ENCODE results near the gene FNBP1.
"Not testable (repeated sequence)": the region's sequence is repeated elsewhere in the genome, so short reads cannot be mapped to it uniquely, and the experiment has no call there.

FNBP1 gene

DNA sequence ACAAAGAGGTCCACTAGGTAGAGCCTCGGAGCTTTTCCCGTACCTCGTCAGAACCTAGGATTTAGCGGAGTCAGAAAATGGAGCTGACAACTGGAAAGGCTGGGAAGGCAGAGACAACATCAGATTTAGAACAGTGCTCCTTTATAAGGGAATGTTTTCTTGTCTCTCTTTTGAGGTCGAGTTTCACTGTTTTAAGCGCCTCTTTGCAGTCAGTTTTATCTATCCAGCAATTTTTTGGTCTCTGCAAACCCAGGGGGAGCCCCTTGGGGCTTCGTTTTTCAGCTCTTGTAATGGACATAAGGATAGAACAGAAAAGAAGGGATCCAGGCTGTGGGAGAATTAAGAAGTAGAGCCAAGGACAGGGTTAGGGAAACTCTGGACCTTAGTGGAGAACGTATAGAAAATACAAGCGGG, 80.5 kb downstream of the FNBP1 start:
- H3K4me3 Mint-ChIP-seq, result peak overlapping the region; percentile 61
- H3K36me3 Mint-ChIP-seq (ENCODE audit: low read depth), result peaks cover 58% of the 10 kb centered on the region
- peak overlapping the region; percentile 86 for H3K27ac Mint-ChIP-seq
- no peaks in the 10 kb centered on the region for H3K9me3 Mint-ChIP-seq
- intact Hi-C loops (cut with micrococcal nuclease), result no loop called here
- no peaks in the 10 kb centered on the region for H3K27me3 Mint-ChIP-seq
- peaks cover 85% of the 10 kb centered on the region for H3K4me1 Mint-ChIP-seq (ENCODE audit: low read depth)

DNA sequence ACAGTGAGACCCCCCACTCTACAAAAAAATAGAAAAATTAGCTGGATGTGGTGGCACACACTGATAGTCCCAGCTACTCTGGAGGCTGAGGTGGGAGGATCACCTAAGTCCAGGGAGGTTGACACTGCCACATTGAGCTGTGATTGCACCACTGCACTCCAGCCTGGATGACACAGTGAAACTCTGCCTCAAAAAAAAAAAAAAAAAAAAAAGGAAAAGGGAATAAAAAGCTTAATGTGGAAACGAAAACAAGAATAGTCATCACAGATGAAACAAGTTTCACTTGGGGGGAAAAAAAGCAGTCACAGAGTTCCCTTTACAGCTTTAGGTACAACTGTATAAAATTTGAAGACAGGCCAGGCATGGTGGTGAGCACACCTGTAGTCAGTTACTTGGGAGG, 84.2 kb downstream of the FNBP1 start:
- H3K27ac Mint-ChIP-seq, result peak overlapping the region; percentile 69
- H3K27me3 Mint-ChIP-seq, result no peaks in the 10 kb centered on the region
- intact Hi-C loops (cut with micrococcal nuclease), result loop anchor here (5.0 kb wide), 1 partner anchor 39 kb away; no protein-coding TSS in a partner anchor

DNA sequence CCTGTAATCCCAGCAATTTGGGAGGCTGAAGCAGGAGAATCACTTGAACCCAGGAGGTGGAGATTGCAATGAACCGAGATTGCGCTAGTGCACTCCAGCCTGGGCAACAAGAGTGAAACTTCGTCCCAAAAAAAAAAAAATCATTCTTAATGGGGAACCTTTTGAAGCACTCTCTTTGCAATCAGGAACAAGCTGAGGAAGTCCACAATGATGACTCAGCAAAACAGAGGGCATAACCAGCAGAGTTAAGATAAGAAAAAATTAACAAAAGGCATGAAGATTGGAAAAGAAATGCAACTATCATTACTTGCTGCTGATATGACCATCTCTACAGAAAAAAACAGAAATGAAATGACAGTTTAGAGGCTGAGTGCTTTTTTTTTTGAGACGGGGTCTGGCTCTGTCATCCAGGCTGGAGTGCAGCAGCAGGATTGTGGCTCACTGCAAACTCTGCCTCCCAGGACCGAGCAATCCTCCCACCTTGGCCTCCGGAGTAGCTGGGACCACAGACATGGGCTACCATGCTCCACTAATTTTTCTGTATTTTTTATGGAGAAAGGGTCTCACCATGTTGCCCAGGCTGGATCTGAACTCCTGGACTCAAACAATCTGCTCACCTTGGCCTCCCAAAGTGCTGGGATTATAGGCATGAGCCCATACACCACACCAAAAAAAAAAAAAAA, 88.0 kb downstream of the FNBP1 start:
- peaks cover 42% of the 10 kb centered on the region for H3K4me1 Mint-ChIP-seq (ENCODE audit: low read depth)
- H3K36me3 Mint-ChIP-seq (ENCODE audit: low read depth), result peaks cover 64% of the 10 kb centered on the region
- H3K9me3 Mint-ChIP-seq, result no peaks in the 10 kb centered on the region
- intact Hi-C loops (cut with micrococcal nuclease), result loop anchor here (5.0 kb wide), 1 partner anchor 42 kb away; no protein-coding TSS in a partner anchor
- H3K4me3 Mint-ChIP-seq, result peak overlapping the region; percentile 40
- peak overlapping the region; percentile 83 for H3K27ac Mint-ChIP-seq
- H3K27me3 Mint-ChIP-seq, result no peaks in the 10 kb centered on the region

More for the DNA sequence above, 84.2 kb downstream of the FNBP1 start:
- Mint-ChIP-seq H3K36me3 (ENCODE audit: low read depth) (peaks cover 54% of the 10 kb centered on the region), H3K4me3 (no peak overlapping the region), H3K4me1 (ENCODE audit: low read depth) (peaks cover 67% of the 10 kb centered on the region), H3K9me3 (no peaks in the 10 kb centered on the region)

DNA sequence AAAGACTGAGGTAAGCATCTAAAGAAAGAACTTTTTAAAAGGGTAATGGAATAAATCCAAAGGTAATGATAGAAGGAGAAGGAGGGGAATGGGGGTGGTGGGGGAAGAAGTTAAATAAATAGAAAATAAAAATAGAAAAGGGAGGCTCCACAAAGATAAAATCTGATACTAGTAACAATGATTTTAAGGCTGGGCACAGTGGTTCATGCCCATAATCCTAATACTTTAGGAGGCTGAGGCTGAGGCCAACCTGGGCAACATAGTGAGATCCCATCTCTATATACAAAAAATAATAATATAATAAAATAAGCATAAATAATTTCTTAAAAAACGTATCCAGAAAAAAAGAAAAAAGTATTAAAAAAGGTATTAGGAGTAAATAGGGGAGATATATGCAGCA, 89.3 kb downstream of the FNBP1 start:
- intact Hi-C loops (cut with micrococcal nuclease), result no loop called here
- no peaks in the 10 kb centered on the region for H3K9me3 Mint-ChIP-seq
- H3K27ac Mint-ChIP-seq, result no peak overlapping the region
- no peak overlapping the region for H3K4me3 Mint-ChIP-seq
- no peaks in the 10 kb centered on the region for H3K27me3 Mint-ChIP-seq
- peaks cover 72% of the 10 kb centered on the region for H3K36me3 Mint-ChIP-seq (ENCODE audit: low read depth)
- H3K4me1 Mint-ChIP-seq (ENCODE audit: low read depth), result peaks cover 31% of the 10 kb centered on the region

DNA sequence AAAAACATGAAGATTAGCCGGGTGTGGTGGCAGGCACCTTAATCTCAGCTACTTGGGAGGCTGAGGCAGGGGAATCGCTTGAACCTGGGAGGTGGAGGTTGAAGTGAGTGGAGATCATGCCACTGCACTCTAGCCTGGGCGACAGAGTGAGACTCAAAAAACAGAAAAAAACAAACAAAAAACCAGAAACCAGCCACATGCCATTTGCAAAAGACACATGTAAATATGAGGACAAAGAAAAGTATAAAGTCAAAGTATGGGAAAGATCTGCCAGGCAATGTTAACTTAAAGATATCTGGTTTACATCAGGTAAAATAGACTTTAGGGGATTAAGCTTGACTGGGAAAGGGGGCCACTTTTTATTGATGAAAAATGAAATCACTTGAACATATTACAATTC, 90.7 kb downstream of the FNBP1 start:
- intact Hi-C loops (cut with micrococcal nuclease), result no loop called here
- peaks cover 76% of the 10 kb centered on the region for H3K36me3 Mint-ChIP-seq (ENCODE audit: low read depth)
- H3K27me3 Mint-ChIP-seq, result no peaks in the 10 kb centered on the region
- no peaks in the 10 kb centered on the region for H3K9me3 Mint-ChIP-seq
- no peak overlapping the region for H3K4me3 Mint-ChIP-seq
- peaks cover 24% of the 10 kb centered on the region for H3K4me1 Mint-ChIP-seq (ENCODE audit: low read depth)
- H3K27ac Mint-ChIP-seq, result peak overlapping the region; percentile 27

DNA sequence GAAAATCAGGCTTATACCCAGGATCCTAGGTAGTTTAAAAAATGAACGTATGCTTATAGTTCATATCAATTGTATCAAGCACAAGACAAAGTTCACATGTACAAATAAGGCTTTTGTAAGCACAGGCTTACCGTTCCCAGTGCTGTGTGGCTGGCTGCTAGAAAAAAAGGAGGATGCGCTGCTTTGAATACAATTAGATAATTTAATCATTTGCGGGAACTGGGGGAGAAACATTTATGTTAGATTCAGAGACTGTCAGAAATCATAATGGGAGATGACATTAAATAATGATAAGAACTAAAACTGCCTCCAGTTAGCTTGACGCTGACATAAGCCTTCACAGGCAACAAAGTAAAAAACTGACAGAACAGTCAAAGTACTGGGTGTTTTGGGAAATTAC, 93.2 kb downstream of the FNBP1 start:
- Mint-ChIP-seq H3K9me3 (no peaks in the 10 kb centered on the region), H3K4me1 (ENCODE audit: low read depth) (peaks cover 24% of the 10 kb centered on the region), H3K36me3 (ENCODE audit: low read depth) (peaks cover 69% of the 10 kb centered on the region), H3K4me3 (no peak overlapping the region), H3K27ac (peak overlapping the region; percentile 30), H3K27me3 (no peaks in the 10 kb centered on the region)
- intact Hi-C loops (cut with micrococcal nuclease), result loop anchor here (10.0 kb wide), 1 partner anchor 105 kb away; the partner anchor contains the start of gene GPR107

DNA sequence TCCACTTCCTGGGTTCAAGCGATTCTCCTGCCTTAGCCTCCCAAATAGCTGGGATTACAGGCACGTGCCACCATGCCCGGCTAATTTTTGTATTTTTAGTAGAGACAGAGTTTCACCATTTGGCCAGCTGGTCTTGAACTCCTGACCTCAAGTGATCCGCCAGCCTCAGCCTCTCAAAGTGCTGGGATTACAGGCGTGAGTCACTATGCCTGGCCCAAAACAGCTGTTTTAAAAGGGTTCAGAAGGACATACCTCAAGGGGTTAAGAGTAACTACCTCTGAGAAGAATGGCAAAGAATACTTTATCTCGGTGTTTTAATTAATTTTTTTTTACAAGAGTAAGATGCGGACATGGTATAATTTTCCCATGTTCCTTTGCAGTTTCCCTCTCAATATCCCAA, 94.4 kb downstream of the FNBP1 start:
- peaks cover 32% of the 10 kb centered on the region for H3K4me1 Mint-ChIP-seq (ENCODE audit: low read depth)
- H3K36me3 Mint-ChIP-seq (ENCODE audit: low read depth), result peaks cover 77% of the 10 kb centered on the region
- not testable (repeated sequence) for H3K4me3 Mint-ChIP-seq, H3K27me3 Mint-ChIP-seq, H3K27ac Mint-ChIP-seq, H3K9me3 Mint-ChIP-seq
- intact Hi-C loops (cut with micrococcal nuclease), result loop anchor here (10.0 kb wide), 1 partner anchor 106 kb away; the partner anchor contains the start of gene GPR107

DNA sequence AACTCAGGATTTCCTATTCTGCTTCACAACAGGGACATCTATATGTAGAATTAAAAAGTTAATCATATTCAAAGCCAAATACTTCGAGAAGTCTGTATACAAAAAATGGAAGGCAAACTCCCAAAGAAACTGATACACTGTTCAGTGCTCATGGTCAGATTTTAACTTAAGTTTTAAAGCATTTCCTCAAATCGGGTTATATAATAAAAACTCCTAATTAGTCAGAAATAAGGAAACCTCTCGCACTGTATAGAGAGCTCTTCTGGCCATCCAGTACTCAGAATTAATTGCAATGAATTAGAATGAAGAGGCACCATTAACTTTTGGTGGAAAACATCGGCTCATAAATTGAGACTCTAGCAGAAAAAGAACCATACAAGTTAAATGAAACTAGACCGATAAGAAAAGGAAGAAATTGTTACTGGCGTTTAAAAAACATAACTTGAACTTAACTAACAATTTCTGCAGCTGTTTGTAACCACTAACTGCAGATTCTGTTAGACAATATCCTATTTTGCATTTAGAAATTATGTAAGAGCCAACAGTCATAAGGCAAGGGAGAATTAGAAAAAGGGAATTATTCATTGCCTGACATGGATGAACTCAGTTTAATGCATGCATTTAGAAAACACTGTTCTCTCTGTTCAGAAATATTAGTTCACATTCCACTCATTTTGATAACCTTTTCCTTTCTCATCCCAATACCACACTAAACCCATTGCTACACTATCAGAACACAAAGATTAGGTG, 96.6 kb downstream of the FNBP1 start:
- Mint-ChIP-seq H3K36me3 (ENCODE audit: low read depth) (peaks cover 77% of the 10 kb centered on the region), H3K9me3 (no peaks in the 10 kb centered on the region), H3K4me1 (ENCODE audit: low read depth) (peaks cover 33% of the 10 kb centered on the region), H3K4me3 (peak overlapping the region; percentile 58), H3K27ac (peak overlapping the region; percentile 86), H3K27me3 (no peaks in the 10 kb centered on the region)
- intact Hi-C loops (cut with micrococcal nuclease), result loop anchor here (10.0 kb wide), 1 partner anchor 108 kb away; the partner anchor contains the start of gene GPR107

DNA sequence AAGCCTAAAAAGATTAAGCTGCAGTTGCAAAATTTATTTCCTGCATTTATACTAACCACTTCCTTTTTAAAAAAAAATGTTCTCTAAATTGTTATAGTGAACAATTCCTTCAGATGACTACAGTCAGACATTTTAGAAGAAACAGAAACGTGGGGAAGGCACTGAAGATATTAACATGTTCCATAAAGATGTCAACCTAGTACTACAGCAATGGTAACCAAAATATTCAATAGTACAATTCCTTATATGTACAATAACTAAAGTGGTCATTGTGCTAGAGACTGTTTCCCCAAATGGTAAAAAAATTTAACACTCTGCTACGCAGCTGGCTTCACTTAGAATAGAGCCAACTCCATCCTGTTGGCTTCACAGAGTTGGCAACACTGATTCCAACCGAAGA, 97.7 kb downstream of the FNBP1 start:
- Mint-ChIP-seq H3K36me3 (ENCODE audit: low read depth) (peaks cover 78% of the 10 kb centered on the region), H3K27me3 (no peaks in the 10 kb centered on the region), H3K4me3 (no peak overlapping the region), H3K27ac (peak overlapping the region; percentile 86), H3K9me3 (no peaks in the 10 kb centered on the region), H3K4me1 (ENCODE audit: low read depth) (peaks cover 33% of the 10 kb centered on the region)
- intact Hi-C loops (cut with micrococcal nuclease), result loop anchor here (10.0 kb wide), 1 partner anchor 109 kb away; the partner anchor contains the start of gene GPR107

DNA sequence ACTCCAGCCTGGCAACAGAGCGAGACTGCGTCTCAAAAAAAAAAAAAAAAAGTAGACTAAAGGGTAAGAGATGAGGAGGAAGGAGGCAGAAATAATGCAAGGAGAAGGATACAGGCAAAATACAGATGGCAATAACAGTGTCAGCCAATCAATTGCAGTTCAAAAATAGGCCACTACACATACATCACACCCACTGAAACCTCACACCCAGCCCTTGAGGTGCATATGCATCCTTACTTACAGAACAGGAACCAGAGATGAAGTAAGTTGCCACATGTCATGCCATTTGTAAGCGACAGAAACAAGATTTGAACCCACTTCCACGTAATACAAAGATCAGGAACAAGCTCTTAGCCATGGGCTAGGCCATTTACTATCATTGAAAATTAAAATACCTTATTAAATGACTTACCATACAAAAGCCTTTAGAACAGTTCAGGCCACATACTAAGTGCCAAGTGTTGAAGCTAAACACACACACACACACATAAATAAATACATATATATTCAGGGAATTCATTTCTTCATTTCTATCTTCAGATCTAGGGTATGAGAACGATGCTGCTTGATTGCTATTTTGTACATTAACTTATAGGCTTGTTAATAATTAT, 98.4 kb downstream of the FNBP1 start:
- peaks cover 40% of the 10 kb centered on the region for H3K4me1 Mint-ChIP-seq (ENCODE audit: low read depth)
- no peak overlapping the region for H3K4me3 Mint-ChIP-seq
- H3K27me3 Mint-ChIP-seq, result no peaks in the 10 kb centered on the region
- H3K36me3 Mint-ChIP-seq (ENCODE audit: low read depth), result peaks cover 78% of the 10 kb centered on the region
- H3K27ac Mint-ChIP-seq, result peak overlapping the region; percentile 71
- H3K9me3 Mint-ChIP-seq, result no peaks in the 10 kb centered on the region
- intact Hi-C loops (cut with micrococcal nuclease), result loop anchor here (10.0 kb wide), 1 partner anchor 110 kb away; the partner anchor contains the start of gene GPR107

DNA sequence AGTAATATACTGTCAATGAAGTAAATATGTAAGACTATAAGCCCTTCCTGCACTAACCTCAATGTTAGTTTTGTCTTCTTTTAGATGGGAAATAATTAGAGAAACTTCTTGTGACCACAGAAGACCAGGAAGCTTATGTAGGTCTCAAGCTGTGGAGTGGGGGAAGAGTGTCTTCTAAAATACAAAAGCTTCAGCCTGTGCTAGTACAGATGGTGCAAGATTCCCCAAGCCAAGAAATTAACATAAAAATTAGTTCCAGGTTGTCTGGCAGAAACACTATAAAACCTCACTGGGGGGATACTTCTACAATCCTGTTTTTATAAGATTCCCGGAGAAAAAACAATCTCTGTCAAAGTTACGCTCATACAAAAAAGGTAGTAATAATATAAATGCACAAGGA, 103.6 kb downstream of the FNBP1 start:
- H3K4me1 Mint-ChIP-seq (ENCODE audit: low read depth), result peaks cover 39% of the 10 kb centered on the region
- intact Hi-C loops (cut with micrococcal nuclease), result no loop called here
- H3K27ac Mint-ChIP-seq, result no peak overlapping the region
- peaks cover 84% of the 10 kb centered on the region for H3K36me3 Mint-ChIP-seq (ENCODE audit: low read depth)
- H3K27me3 Mint-ChIP-seq, result no peaks in the 10 kb centered on the region
- no peak overlapping the region for H3K4me3 Mint-ChIP-seq
- H3K9me3 Mint-ChIP-seq, result no peaks in the 10 kb centered on the region

DNA sequence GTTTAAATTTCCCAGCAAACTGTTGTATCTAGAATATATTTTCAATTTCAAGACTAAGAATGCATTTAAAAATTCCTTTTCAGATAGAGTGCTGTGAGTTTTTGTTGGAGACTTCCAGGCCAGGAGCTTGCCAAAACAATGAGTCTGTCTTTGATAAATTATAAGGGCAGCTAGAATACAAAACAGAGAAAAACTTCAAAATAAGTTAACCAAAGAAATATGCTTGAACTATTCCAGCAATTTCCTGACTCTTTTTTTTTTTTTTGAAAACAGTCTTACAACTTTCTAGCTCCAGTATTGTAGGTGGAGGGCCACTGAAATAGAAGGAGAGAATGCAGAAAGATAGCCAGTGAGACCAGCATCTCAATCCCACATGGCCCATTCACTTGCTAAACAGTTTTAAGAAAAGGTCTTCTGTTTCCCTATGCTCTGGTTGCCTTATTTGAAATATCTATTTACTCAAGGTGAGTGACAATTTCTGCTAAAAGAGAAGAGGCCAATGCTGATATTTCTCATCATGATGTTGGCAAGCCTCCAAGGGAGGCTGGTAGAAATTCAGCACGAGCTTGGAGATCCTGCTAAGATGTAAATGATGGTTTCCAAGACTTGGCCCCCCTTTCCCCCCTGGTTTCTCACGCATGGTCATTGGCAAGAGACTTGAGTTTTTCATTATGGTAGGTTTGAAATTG, 104.6 kb downstream of the FNBP1 start:
- H3K36me3 Mint-ChIP-seq (ENCODE audit: low read depth), result peaks cover 74% of the 10 kb centered on the region
- peaks cover 35% of the 10 kb centered on the region for H3K4me1 Mint-ChIP-seq (ENCODE audit: low read depth)
- H3K27ac Mint-ChIP-seq, result no peak overlapping the region
- H3K9me3 Mint-ChIP-seq, result no peaks in the 10 kb centered on the region
- intact Hi-C loops (cut with micrococcal nuclease), result no loop called here
- H3K27me3 Mint-ChIP-seq, result no peaks in the 10 kb centered on the region
- no peak overlapping the region for H3K4me3 Mint-ChIP-seq

DNA sequence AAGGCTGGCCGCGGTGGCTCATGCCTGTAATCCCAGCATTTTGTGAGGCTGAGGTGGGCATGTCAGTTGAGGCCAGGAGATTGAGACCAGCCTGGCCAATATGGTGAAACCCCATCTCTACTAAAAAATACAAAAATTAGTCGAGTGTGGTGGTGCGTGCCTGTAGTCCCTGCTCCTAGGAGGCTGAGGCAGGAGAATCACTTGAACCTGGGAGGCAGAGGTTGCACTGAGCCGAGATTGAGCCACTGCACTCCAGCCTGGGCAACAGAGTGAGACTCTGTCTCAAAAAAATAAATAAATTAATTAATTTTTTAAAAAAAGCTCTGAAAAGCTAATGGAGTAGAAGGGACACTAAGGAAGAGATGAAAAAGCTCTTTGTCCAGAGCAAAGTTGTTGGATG, 105.1 kb downstream of the FNBP1 start:
- H3K27me3 Mint-ChIP-seq; H3K9me3 Mint-ChIP-seq; H3K27ac Mint-ChIP-seq; intact Hi-C loops (cut with micrococcal nuclease); H3K4me3 Mint-ChIP-seq: not testable (repeated sequence)
- Mint-ChIP-seq H3K36me3 (ENCODE audit: low read depth) (peaks cover 69% of the 10 kb centered on the region), H3K4me1 (ENCODE audit: low read depth) (peaks cover 38% of the 10 kb centered on the region)
